ENCODE measurements around the gene SHH.

GRCh38 chr7:155786491-155786890, 25.8 kb downstream of the SHH start:
- TF ChIP-seq CTCF (IDR thresholded peaks at IDR 0.05; ENCODE audit: insufficient read depth, low read depth, low read length) (no peak), EZH2 (IDR thresholded peaks at IDR 0.05; ENCODE audit: insufficient read depth, low read length) (no peak)
